SK-N-SH treated with all-trans-retinoic acid at 6 μM for 48 hours (cell line): ENCODE data around the gene SLC22A12.

Source experiments
- ATAC-seq: fragments of 200-7000 bp; cut with Tn5 transposase; 3 replicates; pipeline ENCODE4 v1.9.1; 2020; ENCODE audit warnings: mild to moderate bottlenecking, moderate library complexity
- ARNTL ChIP-seq: fragments of 450-650 bp; formaldehyde crosslinking; IDR thresholded peaks from 2 replicates; pipeline ENCODE4 v1.5.0; 2020; ENCODE audit warnings: low read depth, mild to moderate bottlenecking, moderate library complexity, borderline replicate concordance
- BACH2 ChIP-seq: fragments of 250-450 bp; sonication (Bioruptor Pico); IDR thresholded peaks from 2 replicates; pipeline ENCODE4 v1.9.0; 2021; ENCODE audit warnings: mild to moderate bottlenecking, borderline replicate concordance
- CREB5 ChIP-seq: fragments of 250-450 bp; sonication (Bioruptor Pico); IDR thresholded peaks from 2 replicates; pipeline ENCODE4 v1.5.1; 2020; ENCODE audit warnings: low read depth, mild to moderate bottlenecking, moderate library complexity
- CSRNP3 ChIP-seq: fragments of 250-450 bp; sonication (Bioruptor Pico); IDR thresholded peaks from 2 replicates; pipeline ENCODE4 v1.5.1; 2021; ENCODE audit warnings: mild to moderate bottlenecking, moderate library complexity
- ESRRG ChIP-seq: fragments of 250-450 bp; sonication (Bioruptor Pico); IDR thresholded peaks from 2 replicates; pipeline ENCODE4 v1.6.1; 2021; ENCODE audit warnings: mild to moderate bottlenecking
- GLIS3 ChIP-seq: fragments of 250-450 bp; sonication (Bioruptor Pico); IDR thresholded peaks from 2 replicates; pipeline ENCODE4 v1.5.0; 2020; ENCODE audit warnings: mild to moderate bottlenecking, moderate library complexity
- OSR1 ChIP-seq: fragments of 250-450 bp; sonication (Bioruptor Pico); IDR thresholded peaks from 2 replicates; pipeline ENCODE4 v1.8.0; 2022; ENCODE audit warnings: moderate library complexity, mild to moderate bottlenecking, inconsistent platforms
- PPARA ChIP-seq: fragments of 250-450 bp; sonication (Bioruptor Pico); IDR thresholded peaks from 2 replicates; pipeline ENCODE4 v1.5.0; 2020; ENCODE audit warnings: mild to moderate bottlenecking, borderline replicate concordance
- RARB ChIP-seq: fragments of 250-450 bp; sonication (Bioruptor Pico); IDR thresholded peaks from 2 replicates; pipeline ENCODE4 v1.8.0; 2021; ENCODE audit warnings: mild to moderate bottlenecking, moderate library complexity
- SNAI2 ChIP-seq: fragments of 250-450 bp; sonication (Bioruptor Pico); IDR thresholded peaks from 2 replicates; pipeline ENCODE4 v1.5.0; 2020; ENCODE audit warnings: mild to moderate bottlenecking, moderate library complexity
- TCF4 ChIP-seq: fragments of 250-450 bp; sonication (Bioruptor Pico); IDR thresholded peaks from 2 replicates; pipeline ENCODE4 v1.8.0; 2021; ENCODE audit warnings: mild to moderate bottlenecking, moderate library complexity, borderline replicate concordance
- TOX ChIP-seq: fragments of 250-450 bp; sonication (Bioruptor Pico); IDR thresholded peaks from 2 replicates; pipeline ENCODE4 v1.8.0; 2021; ENCODE audit warnings: mild to moderate bottlenecking, moderate library complexity, borderline replicate concordance
- ZFP3 ChIP-seq: fragments of 250-450 bp; sonication (Bioruptor Pico); IDR thresholded peaks from 2 replicates; pipeline ENCODE4 v1.5.0; 2020; ENCODE audit warnings: mild to moderate bottlenecking, moderate library complexity
- ZFP30 ChIP-seq: fragments of 450-650 bp; formaldehyde crosslinking; IDR thresholded peaks from 2 replicates; pipeline ENCODE4 v1.5.0; 2022; ENCODE audit warnings: mild to moderate bottlenecking, moderate library complexity
- ZNF565 ChIP-seq: fragments of 450-650 bp; formaldehyde crosslinking; conservative IDR thresholded peaks from 2 replicates; pipeline ENCODE4 v1.5.0; 2020; ENCODE audit warnings: low read depth, mild to moderate bottlenecking, moderate library complexity
- ZNF70 ChIP-seq: fragments of 450-650 bp; formaldehyde crosslinking; IDR thresholded peaks from 2 replicates; pipeline ENCODE4 v1.5.0; 2020; ENCODE audit warnings: mild to moderate bottlenecking, moderate library complexity
- ZNF8 ChIP-seq: fragments of 450-650 bp; formaldehyde crosslinking; IDR thresholded peaks from 2 replicates; pipeline ENCODE4 v1.5.0; 2020; ENCODE audit warnings: mild to moderate bottlenecking, moderate library complexity
- TF ChIP-seq, protein P1 (sequence below): fragments of 250-450 bp; sonication (Bioruptor Pico); IDR thresholded peaks from 2 replicates; pipeline ENCODE4 v1.8.0; 2021; ENCODE audit warnings: low read depth, mild to moderate bottlenecking, moderate library complexity, borderline replicate concordance
- TF ChIP-seq, protein P2 (sequence below): fragments of 250-450 bp; sonication (Bioruptor Pico); IDR thresholded peaks from 2 replicates; pipeline ENCODE4 v1.8.0; 2020; ENCODE audit warnings: mild to moderate bottlenecking, moderate library complexity, borderline replicate concordance

SLC22A12 gene

GRCh38 chr11:64544616-64545296 is 46.3 kb upstream of the SLC22A12 start (continued):
- no peak for TF ChIP-seq CSRNP3 (CRISPR knock-in tag)

DNA sequence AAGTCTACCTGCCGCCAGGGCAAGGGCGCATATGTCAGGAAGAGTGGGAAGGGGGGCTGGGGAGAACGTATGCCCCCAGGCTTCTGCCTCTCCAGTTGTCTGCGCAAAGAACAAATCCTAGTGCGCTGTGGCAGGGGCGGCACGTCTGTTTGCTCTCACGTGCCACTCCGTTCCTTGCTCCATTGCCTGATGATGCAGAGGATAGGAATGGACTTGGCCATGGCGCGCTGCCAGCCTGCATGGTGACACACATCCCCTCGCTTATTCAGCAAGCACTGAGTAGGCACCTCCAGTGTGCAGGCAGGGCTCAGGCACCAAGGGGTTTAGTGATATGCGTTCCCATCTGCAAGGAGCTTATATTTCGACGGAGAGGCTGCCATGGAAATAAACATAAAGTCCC is 45.4 kb upstream of the SLC22A12 start:
- no peak for TF ChIP-seq GLIS3 (CRISPR knock-in tag)
- TF ChIP-seq ARNTL (CRISPR knock-in tag), result no peak
- TF ChIP-seq ZNF70 (CRISPR knock-in tag), result no peak
- no peak for TF ChIP-seq BACH2 (CRISPR knock-in tag)
- TF ChIP-seq, protein P1, sequence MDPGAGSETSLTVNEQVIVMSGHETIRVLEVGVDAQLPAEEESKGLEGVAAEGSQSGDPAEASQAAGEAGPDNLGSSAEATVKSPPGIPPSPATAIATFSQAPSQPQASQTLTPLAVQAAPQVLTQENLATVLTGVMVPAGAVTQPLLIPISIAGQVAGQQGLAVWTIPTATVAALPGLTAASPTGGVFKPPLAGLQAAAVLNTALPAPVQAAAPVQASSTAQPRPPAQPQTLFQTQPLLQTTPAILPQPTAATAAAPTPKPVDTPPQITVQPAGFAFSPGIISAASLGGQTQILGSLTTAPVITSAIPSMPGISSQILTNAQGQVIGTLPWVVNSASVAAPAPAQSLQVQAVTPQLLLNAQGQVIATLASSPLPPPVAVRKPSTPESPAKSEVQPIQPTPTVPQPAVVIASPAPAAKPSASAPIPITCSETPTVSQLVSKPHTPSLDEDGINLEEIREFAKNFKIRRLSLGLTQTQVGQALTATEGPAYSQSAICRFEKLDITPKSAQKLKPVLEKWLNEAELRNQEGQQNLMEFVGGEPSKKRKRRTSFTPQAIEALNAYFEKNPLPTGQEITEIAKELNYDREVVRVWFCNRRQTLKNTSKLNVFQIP, result no peak
- TF ChIP-seq, protein P2, sequence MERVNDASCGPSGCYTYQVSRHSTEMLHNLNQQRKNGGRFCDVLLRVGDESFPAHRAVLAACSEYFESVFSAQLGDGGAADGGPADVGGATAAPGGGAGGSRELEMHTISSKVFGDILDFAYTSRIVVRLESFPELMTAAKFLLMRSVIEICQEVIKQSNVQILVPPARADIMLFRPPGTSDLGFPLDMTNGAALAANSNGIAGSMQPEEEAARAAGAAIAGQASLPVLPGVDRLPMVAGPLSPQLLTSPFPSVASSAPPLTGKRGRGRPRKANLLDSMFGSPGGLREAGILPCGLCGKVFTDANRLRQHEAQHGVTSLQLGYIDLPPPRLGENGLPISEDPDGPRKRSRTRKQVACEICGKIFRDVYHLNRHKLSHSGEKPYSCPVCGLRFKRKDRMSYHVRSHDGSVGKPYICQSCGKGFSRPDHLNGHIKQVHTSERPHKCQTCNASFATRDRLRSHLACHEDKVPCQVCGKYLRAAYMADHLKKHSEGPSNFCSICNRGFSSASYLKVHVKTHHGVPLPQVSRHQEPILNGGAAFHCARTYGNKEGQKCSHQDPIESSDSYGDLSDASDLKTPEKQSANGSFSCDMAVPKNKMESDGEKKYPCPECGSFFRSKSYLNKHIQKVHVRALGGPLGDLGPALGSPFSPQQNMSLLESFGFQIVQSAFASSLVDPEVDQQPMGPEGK (CRISPR knock-in tag), result no peak
- TF ChIP-seq TCF4 (CRISPR knock-in tag), result no peak

GRCh38 chr11:64546176-64546575 is 44.8 kb upstream of the SLC22A12 start:
- no peak for ATAC-seq
- TF ChIP-seq ESRRG (CRISPR knock-in tag) (no peak), SNAI2 (CRISPR knock-in tag) (no peak), TOX (no peak), CSRNP3 (CRISPR knock-in tag) (no peak), RARB (no peak), ZNF565 (no peak), ZNF70 (CRISPR knock-in tag) (no peak), PPARA (no peak), CREB5 (CRISPR knock-in tag) (no peak), BACH2 (CRISPR knock-in tag) (no peak), GLIS3 (CRISPR knock-in tag) (no peak), ZNF8 (CRISPR knock-in tag) (no peak), ZFP30 (CRISPR knock-in tag) (no peak), ZFP3 (no peak), TCF4 (CRISPR knock-in tag) (no peak)
- TF ChIP-seq, protein P1, result no peak

More for the DNA sequence above, 45.4 kb upstream of the SLC22A12 start:
- ATAC-seq, result peak; percentile 51; the same call in 2 of the 3 replicates

- ATAC-seq, result no peak
- TF ChIP-seq ZFP30 (CRISPR knock-in tag), result no peak
- TF ChIP-seq ARNTL (CRISPR knock-in tag), result no peak
- TF ChIP-seq BACH2 (CRISPR knock-in tag), result no peak
- TF ChIP-seq, protein P1, result no peak
- TF ChIP-seq RARB, result no peak
- TF ChIP-seq GLIS3 (CRISPR knock-in tag), result no peak
- TF ChIP-seq OSR1 (CRISPR knock-in tag), result no peak
- TF ChIP-seq ZNF8 (CRISPR knock-in tag), result no peak
- no peak for TF ChIP-seq ZNF565
- TF ChIP-seq, protein P2 (CRISPR knock-in tag), result no peak
Measured at GRCh38 chr11:64546600-64546999, 44.4 kb upstream of the SLC22A12 start.
